ENCODE data around the gene SAMD14.

SAMD14 gene

DNA sequence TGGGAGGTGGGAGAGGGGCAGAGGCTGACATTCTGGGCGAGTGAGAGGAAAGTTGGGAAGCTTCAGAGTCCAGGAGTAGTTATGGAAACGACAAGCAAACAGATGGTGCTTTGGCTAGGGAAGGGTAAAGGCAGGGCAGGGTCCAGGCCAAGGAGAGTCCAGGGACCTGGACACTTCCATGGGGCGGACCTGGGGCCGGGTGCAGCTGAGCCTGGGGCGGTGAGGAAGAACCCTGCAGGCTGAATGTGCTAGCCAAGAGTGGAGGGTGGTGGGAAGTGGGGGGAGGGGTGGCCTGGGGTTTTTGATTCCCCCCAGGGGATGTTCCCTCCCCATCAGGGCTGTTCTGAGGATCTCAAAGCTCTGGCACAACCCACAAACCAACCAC is 17.9 kb upstream of the SAMD14 start:
- DNase-seq: no peak

DNA sequence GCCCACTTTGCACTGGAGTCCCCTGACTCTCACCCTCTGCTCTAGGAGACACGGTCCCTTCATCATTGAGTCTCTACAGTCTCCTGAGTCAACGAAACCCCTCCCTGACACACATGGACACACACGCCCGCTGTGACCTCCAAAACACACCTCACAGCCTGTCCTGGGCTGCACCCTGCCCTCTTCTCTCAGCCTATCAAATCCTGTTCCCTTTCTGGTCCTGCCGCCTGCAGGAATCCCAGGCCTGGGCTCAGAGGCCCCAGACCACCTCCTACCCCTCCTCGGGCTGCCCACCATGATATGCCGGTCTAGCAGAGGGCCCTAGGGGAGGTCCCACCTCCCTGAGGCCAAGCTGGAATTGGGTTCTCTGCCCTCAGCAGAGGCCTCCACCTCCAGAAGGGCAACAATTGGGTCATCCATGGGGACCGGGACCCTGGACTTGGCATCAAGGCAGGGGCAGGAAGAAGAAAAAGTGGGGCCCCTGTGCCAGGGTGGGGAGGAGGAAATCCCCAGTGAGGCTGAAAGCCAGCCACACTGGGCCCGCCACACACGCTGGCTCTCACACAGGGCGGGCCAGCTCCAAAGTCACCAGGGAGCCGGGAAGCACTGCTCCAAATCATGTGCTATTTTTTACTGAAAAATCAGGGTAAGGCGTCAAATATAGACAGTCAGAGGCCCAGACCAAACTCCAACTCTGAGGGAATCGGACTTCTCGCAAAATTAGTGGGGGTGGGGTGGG is 17.1 kb upstream of the SAMD14 start:
- DNase-seq: no peak

DNA sequence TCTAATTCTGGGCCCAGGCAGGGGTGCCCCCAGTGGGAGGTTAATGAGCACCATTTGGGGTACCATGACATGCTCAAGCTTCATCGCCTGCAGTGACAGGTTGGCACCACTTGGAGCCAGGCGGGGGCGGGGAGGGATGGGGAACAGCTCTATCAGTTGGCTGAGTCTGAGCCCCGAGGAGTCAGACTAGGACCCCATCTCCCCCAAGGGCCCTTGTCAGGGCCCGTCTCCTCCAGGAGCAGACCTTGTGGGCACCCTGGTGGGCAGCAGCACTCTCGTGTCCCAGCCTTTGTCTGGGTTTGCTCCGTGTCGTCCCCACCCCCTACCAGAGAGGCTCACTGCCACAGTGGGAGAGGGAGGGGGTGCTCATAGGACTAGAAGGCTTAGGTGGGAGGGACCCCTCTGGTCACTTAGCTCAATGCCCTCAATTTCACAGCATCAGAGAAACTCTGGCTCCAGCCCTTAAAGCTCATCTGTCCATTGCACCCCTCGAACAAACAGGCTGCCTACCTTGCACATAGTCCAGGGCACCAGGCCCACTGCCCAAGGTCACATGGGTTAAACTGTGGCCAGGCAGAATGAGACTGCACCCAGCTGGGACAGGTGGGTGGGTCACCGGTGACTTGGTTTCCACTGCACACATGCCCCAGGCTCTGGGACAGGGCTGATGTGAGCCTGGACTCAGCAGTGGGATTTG is 16.4 kb upstream of the SAMD14 start:
- no peak for DNase-seq

DNA sequence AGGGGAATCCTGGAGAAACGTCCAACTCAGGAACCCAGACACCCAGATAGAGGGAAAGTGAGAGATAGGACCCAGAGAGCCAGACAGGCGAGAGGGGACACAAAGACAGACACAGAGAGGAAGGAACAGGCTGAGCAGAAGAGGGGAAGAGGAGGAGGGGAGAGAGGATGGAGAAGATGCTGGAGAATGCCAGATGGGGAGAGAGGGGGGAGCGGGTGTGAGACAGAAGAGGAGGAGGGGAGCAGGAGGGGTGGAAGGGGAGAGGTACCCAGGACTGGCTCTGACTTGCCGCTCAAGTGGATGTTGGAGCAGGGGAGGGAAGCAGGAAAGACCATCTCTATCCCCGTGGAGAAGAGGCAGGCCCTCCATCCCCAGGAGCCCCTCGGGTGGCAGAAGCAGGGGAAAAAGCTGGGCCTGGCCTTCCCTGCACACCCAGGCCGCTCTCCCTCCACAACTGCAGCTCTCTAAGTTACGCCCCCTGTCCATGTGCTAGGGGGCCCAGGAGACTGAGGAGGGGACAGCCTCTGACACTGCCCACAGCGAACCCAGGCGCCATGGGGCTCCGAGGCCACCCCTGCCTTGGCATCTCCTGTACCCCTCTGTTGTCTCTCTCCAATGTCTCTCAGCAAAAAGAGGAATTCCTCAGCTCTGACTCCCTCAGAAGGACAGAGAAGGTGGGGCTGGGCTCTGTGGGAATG is 15.7 kb upstream of the SAMD14 start:
- no peak for DNase-seq

DNA sequence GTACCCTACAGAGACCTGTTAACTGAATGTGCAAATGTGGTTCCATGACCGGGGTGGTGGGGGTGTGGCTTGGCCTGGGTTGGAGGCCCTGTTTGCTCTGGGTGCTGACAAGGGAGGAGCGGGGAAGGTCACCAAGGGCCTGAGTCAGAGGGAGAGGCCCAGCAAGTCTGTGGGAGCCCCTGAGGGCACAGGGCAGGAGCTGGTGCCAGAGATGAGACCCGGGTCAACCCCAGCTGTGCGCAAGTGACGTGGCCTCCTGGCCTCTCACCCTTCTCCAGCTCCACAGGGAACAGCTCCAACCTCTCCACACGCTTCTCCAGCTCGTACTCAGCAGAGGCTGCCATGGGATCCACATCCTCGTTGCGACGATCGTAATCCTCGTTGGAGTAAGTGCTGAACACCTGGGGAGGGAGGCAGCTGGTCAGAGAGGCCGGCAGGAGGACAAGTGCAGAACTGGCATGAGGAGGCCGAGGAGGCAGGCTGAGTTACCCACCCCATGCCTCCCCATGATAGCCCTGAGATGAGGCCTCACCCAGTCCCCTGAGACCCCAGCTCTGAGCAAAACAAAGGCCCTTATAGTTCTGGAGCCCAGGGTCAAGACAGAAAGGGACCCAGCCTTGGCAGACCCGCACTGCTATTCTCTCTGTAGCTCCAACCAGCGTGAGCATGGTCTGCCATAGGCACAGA is 15.0 kb upstream of the SAMD14 start:
- no peak for DNase-seq

DNA sequence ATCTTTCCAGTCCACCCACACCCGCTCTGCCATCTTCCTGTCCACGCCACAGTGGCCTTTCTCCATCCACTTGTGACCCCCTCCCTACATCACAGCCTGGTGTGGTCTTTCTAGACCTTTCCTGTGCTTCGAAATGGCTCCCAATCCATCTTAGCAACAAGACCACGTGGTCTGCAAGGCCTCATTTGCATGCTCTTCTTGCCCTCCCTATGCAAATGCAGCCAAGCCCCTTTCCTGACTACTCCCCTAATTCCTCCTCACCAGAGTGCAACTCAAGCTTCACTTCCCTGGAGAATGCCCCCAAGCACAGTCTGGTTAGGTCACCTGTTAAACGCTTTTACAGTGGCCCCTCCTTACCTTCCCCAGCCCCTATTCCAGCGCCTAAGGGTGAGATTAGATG is 14.4 kb upstream of the SAMD14 start:
- DNase-seq: no peak

DNA sequence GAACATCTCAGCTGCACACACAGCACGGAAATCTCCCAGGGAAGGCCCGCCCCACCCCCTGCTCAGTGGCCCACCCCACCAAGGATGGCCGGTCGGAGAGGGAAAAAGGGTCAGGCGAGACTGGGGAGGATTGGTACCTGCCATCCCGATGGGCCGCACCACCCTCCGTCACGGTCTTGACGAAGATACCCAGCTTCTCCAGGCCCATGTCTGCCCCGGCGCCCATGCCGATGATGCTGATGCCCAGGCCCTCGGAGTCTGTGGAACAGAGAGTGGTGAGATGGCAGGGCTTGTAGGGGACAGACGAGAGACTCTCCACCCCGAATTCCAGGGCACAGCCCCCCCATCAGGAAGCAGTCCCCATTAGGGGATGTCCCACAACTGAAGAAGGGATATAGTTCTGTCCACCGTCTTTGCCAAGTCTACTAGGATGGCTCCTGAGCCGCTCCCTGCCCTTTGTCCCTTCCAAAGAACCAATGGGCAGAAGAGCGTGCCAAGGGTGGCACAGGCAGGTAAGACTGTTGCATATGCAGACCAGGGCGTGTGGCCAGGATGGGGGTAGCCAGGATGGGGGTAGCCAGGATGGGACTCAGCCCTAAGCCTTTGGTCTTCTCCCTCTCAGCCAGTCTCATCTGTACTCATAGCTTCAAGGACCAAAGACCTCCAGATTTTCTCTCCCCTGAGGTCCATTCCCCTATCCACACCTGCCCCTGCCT is 13.7 kb upstream of the SAMD14 start:
- DNase-seq: no peak

DNA sequence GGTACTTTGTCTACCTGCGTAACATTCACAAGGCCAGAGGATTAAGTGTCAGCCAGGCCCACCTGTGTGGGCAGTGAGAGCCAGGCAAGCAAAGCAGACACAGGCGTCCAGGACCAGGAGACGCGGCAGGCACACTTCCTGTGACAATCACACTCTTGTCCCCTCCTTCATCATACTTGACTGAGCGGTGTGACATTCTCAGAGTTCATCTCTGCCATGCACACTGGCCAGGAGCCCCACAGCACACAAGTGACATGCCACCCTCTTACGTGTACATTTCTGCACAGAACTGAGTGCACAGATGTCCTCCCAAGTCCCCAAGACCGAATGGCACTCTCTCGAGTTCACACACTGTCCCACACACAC is 11.8 kb upstream of the SAMD14 start:
- DNase-seq: no peak

DNA sequence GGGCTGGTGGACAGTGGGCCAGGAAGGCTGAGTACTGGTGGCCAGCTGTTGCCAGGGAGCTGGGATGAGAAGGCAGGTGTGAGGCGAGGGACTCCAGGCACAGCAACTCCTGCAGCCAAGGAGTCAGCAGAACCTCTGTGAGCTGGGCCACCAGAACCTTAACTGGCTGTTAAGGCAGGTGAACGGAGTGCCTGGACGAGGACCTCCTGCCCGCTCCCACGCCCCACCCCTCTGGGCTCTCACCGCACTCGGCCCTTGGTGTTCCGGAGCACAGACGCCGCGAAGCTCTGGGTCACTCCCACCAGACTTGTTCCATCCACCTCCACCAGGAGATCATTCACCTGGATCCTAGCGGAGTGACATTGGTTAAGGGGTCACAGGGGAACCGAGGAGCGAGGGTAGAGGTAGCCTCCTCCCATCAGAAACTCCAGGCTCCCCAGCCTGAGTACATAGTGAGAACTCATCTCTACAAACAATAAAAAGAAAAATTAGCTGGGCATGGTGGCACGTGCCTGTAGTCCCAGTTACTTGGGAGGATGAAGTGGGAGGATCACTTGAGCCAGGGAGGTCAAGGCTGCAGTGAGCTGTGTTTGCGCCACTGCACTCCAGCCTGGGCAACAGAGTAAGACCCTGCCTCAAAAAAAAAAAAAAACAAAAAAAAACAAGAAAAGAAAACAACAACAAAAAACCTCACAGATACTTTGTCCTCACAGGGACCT is 11.2 kb upstream of the SAMD14 start:
- DNase-seq: no peak

DNA sequence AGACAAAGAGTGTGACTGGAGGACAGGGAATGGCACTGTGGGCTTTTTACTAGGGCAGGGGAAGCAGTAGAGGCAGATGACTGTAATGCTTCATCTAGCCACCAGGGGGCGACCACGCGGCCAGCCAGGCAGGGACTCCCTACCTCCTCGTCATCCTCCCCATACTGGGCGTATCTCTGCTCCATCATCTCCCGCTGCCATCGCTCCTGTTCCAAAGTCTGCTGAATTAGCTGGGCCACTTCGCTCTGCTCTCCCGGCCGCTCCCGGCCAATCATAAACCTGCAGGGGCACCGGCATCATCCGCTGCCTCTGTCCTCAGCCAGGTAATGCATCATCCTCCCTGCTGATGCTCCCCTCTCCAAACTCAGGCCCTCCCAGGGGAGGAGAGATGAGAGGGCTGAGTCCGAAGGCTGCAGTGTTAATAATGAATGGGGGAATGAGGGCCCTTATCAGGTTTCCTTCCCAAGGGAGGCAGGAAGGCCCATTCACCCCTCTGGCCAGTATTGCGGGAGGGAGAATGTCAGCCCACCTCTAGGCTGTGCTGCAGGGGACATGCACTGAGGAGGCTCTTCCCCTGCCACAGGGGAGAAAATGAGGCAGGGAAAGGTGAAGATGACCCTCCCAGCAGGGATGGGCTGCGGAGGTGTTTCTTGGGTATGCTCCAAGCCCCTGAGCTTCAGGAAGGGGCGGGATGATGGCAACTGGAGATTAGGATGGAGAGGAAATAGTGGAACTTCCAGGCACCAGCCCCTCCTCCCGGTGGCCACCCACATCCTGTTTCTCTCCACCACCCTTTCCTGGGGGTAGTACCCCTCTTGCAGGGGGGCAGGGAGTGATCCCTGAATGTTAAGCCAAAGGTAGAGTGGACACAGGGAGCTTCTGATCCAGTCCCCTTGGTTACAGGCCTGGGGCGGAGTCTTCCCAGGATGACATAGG is 10.3 kb upstream of the SAMD14 start:
- peak; percentile 75 for DNase-seq

DNA sequence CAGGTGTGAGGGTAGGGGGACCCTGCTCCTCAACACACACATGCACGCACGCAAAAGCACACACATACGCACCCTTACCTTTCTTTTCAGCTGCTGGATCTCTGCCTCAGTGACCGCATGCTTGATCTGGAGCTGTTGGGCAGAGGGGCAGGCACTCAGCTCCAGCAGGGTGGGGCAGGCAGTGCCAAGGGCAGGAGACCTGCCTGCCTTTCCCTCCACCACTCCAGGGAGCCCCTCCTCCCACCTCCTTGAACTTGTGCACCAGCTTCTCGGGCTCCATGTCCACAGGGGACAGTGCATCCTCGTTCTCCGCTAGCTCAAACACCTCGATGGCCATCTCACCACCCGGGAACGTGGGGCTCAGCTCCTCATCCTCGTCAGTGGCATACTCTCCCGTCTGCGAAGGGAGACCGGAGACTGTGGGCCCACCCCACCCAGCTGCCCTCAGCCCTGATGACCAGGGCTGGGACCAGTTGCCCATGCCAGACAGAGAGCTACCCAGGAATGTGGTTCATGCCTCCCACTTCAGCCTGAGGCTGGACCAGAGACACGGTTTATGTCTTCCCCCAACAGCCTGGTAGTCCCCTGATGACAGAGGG is 9.3 kb upstream of the SAMD14 start:
- DNase-seq: no peak

DNA sequence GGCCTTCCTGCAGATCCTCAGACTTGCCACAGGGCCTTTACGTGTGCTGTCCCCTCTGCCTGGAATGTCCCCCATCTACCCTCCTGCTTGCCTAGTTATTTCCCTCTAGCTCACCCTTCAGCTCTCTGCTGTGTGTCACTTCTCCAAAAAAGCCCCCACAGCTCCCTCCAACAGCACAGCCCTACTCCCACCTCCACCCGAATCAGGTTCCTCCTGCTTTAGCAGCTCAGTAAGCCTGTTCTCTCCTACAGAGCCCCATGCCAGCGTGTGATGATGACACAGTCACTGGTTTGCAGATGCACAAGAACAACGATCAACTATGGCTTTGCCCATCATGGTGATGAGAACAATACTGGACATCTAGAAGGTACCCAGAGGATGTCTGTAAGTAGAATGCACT is 7.1 kb upstream of the SAMD14 start:
- DNase-seq: no peak

DNA sequence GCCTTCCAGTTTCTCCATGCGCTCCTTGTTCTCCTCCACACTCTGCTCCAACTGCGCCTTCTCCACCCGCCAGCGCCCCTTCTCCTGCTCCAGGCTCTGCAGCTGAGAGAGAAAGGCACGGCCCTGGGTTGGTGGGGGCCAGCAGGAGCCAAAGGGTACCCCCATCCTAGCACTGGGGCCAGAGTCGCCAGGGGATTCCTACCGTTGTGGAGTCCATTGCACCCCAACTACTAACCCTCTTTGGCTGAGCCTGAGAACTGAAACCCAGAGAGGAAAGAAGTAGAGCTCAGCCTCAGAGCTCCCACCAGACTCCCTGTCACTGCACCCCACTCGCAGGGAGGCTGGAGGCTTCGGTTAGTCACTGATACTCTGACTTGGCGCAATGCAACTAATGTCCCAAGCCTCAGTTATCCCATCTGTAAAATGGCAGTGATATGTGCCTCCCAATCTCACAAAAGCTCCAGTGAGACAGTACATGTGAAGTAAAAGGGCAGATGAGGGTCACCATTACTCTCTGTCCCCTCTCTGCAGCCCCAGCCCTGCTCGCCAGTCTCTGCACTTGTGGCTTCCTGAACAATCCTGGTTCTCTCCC is 6.2 kb upstream of the SAMD14 start:
- DNase-seq: no peak

DNA sequence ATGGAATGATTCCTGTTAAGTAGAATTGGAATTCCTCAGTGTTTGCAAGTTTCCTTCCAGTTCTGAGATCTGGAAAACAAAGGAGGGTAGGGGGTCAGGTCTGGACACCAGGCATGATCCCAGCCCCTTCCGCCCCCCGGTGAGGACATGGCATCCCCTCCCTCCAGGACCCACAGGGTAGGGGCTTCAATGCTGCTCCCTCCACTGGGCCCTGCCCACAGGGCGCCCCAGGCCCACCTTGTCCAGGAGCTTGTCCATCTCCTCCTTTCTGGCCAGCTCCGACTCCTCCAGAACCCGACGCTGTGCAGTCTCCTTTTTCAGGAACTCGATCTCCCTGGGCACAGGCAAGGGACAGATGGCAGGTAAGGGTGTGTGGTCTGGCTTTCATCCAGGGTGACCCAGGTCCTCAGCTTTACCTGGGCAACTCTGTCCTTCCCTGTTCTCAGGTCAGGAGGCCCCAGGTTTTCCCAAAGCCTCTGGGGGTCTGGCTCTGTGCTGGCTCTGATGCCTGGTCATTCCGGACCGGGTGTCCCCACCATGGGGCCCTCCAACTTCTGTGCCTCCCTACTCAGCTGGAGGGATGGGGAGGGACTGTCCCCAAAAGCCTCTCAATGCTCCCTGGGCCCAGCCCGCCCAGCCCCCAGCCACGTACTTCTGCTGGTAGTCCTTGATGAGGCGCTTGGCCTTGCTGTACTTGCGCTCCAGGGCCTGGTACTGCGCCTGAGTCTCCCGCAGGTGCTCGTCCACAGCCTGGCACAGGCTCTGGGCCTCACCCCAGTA is 5.5 kb upstream of the SAMD14 start:
- no peak for DNase-seq

DNA sequence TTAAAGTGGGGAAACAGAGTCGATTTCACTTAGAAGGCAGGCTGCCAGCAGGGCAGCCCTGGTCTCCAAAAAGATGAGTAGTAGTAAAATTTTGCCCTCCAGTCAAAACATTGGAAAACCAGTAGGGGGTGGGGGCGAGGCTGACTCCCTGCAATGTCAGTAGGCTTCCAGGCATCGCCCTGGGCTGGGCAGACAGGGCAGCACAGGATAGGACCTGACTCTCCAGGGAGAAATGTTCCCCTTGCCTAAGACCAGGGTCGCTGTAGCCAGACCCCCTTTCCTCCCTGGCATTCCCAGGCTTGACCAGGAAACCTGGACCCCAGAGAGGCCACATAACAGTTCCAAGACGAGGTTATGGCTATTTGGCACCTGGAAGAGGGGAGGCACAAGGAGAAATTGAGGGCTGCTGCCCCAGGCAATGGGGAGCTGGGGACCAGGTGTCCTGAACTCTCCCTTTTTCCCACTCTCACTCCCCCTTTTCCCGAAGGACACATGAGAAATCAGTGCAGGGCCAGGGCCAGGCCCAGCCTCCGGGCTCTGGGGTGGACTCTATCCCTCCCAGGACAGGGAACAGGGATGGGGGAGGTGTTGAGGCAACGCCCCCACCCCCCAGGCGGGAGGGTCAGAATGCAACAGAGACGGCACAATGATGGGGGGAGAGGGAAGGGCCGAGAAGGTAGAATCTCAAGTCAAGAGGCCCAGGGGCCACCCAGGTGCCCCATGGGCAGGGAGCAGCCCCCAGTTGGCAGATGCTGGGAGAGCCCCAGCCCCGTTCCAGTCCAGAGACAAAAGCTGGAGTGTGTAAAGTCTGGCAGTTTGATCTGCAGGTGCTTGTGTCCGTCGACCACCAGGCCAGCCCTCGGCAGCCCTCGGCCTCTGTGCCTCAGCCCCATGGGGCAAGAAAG is 4.5 kb upstream of the SAMD14 start:
- DNase-seq: no peak

DNA sequence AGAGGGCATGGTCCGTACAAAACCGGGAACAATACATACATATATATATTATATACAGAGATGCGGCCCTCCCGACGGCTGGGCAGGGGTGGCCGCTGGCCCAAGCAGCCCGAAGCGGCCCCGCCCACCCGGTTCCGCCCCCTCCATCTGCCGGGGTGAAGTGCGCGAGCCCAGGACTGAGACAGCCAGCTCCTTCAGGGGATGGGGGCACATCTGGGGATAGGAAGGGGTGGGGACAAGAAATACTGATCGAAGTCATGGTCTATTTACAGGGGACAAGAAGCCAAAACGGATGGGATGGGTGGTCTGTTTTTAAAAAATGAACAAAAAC is 3.8 kb upstream of the SAMD14 start:
- DNase-seq: no peak

DNA sequence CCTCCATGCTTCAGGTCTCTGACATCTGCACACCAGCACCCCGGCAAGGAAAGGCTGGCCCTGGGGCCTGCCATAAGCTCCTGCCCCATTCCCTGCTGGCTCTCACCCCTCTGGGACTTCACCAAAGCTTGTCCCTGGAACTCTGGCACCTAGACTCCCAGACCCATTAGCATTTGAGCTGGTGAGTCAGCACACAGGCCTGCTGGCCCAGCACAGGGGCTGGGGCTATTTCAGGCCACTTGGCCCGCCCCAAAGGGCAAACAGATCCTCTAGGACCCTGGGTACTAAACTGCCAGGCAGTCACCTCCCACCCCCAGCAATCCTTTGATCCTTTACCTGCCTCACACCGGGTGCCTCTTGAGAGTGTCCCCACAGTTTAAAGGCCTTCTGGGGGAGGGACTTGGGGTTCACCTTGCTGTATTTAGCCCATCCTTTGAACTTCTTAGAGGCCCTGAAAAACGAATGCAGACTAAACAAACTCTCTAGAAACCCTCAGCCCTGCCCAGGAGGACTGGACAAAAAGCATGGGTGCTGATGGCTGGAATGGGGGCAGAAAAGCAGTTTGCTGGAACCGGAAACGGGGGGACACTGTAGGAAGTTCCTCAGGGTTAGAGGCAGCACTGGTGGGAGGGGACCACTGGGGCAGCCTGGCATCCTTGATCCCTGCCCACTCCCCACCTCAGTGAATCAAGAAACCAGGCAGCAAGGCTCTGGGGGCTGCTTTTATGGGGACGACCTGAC is 3.2 kb upstream of the SAMD14 start:
- DNase-seq: no peak
